Stimulated activated CD4-positive, alpha-beta T cell treated with anti-CD3 and anti-CD28 coated beads, Interleukin-1b, Interleukin-23, amount 100 ng/mL, for 4 hours (primary cell): ENCODE results near the gene C5orf52.
"Not testable (repeated sequence)": the region's sequence is repeated elsewhere in the genome, so short reads cannot be mapped to it uniquely, and the experiment has no call there.

Experiments used
- DNase-seq, 2 donors: peaks; one replicate each; pipeline ENCODE4 v3.0.0-alpha.2; 2020; ENCODE audit warnings: low read depth in 2 of 2

Gene C5orf52

GRCh38 chr5:157722895-157723294 is 51.6 kb downstream of the C5orf52 start:
- not testable (repeated sequence) for DNase-seq

GRCh38 chr5:157726607-157727006 is 55.3 kb downstream of the C5orf52 start:
- not testable (repeated sequence) for DNase-seq

GRCh38 chr5:157727858-157728257 is 56.5 kb downstream of the C5orf52 start:
- not testable (repeated sequence) for DNase-seq
